ENCODE measurements around the gene SLC25A12. TPM values are rescaled to one million over a fixed set of nuclear protein-coding genes. Genes with fewer than 3 reads are reported as not detected.
"Not testable (repeated sequence)": the region's sequence is repeated elsewhere in the genome, so short reads cannot be mapped to it uniquely, and the experiment has no call there.

The SLC25A12 gene
- total RNA-seq, 1 experiment from 2014 or later, result 17.7 TPM

DNA sequence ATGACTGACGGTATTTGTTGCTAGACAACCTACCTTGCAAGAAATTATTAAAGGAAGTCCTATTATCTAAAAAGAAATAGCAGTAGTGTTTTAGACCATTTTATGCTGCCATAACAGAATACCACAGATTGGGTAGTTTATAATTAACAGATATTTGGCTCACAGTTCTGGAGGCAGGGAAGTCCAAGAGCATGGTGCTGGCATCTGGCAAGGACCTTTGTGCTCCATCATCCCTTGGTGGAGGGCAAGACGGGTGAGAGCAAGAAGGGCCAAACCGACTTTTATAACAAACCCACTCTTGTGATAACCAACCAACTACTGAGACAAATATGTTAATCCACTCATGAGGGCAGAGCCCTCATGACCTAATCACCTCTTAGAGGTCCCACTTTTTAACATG is 115.5 kb downstream of the SLC25A12 start:
- H3K4me3 ChIP-seq (ENCODE audit: low read depth, low read length, poor library complexity, severe bottlenecking), result no peak overlapping the region
- CTCF ChIA-PET, result no interaction called here
- POLR2A ChIA-PET (ENCODE audit: low non-redundant PET), result no interaction called here
- no peak for TF ChIP-seq EZH2 (IDR thresholded peaks at IDR 0.05; ENCODE audit: borderline replicate concordance, low read depth, low read length, poor library complexity, severe bottlenecking)
- TF ChIP-seq, protein P1, sequence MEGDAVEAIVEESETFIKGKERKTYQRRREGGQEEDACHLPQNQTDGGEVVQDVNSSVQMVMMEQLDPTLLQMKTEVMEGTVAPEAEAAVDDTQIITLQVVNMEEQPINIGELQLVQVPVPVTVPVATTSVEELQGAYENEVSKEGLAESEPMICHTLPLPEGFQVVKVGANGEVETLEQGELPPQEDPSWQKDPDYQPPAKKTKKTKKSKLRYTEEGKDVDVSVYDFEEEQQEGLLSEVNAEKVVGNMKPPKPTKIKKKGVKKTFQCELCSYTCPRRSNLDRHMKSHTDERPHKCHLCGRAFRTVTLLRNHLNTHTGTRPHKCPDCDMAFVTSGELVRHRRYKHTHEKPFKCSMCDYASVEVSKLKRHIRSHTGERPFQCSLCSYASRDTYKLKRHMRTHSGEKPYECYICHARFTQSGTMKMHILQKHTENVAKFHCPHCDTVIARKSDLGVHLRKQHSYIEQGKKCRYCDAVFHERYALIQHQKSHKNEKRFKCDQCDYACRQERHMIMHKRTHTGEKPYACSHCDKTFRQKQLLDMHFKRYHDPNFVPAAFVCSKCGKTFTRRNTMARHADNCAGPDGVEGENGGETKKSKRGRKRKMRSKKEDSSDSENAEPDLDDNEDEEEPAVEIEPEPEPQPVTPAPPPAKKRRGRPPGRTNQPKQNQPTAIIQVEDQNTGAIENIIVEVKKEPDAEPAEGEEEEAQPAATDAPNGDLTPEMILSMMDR (conservative IDR thresholded peaks at IDR 0.05; ENCODE audit: low read depth, low read length), result no peak
- BruUV-seq (replicated peaks), result no TSS peak
- no peaks in the 10 kb centered on the region for H3K36me3 ChIP-seq (ENCODE audit: insufficient read depth, low read length, poor library complexity, severe bottlenecking)
- peaks cover 8% of the 10 kb centered on the region for H3K9me3 ChIP-seq (ENCODE audit: low read depth, low read length, poor library complexity, severe bottlenecking)
- no peaks in the 10 kb centered on the region for H3K4me1 ChIP-seq (ENCODE audit: insufficient read depth, low read length, poor library complexity, severe bottlenecking)
- no peaks in the 10 kb centered on the region for H3K27me3 ChIP-seq (replicated peaks; ENCODE audit: insufficient read depth, low read depth, low read length, poor library complexity)
- no peak overlapping the region for H3K27ac ChIP-seq (ENCODE audit: low read depth, low read length, poor library complexity, severe bottlenecking)
- no peak for DNase-seq (ENCODE audit: low spot score)
- intact Hi-C loops (cut with micrococcal nuclease; ENCODE audit: unreplicated experiment), result no loop called here

DNA sequence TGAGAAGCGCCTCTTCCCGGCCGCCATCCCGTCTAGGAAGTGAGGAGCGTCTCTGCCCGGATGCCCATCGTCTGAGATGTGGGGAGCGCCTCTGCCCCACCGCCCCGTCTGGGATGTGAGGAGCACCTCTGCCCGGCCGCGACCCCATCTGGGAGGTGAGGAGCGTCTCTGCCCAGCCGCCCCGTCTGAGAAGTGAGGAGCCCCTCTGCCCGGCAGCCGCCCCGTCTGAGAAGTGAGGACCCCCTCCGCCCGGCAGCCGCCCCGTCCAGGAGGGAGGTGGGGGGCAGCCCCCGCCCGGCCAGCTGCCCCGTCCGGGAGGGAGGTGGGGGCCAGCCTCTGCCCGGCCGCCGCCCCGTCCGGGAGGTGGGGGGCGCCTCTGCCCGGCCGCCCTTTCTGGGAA is 119.5 kb downstream of the SLC25A12 start:
- CTCF ChIA-PET; H3K27me3 ChIP-seq (replicated peaks; ENCODE audit: insufficient read depth, low read depth, low read length, poor library complexity); intact Hi-C loops (cut with micrococcal nuclease; ENCODE audit: unreplicated experiment); DNase-seq (ENCODE audit: low spot score); H3K4me3 ChIP-seq (ENCODE audit: low read depth, low read length, poor library complexity, severe bottlenecking); H3K4me1 ChIP-seq (ENCODE audit: insufficient read depth, low read length, poor library complexity, severe bottlenecking); H3K27ac ChIP-seq (ENCODE audit: low read depth, low read length, poor library complexity, severe bottlenecking); POLR2A ChIA-PET (ENCODE audit: low non-redundant PET); H3K36me3 ChIP-seq (ENCODE audit: insufficient read depth, low read length, poor library complexity, severe bottlenecking); BruUV-seq (replicated peaks): not testable (repeated sequence)
- H3K9me3 ChIP-seq (ENCODE audit: low read depth, low read length, poor library complexity, severe bottlenecking), result peaks cover 16% of the 10 kb centered on the region

DNA sequence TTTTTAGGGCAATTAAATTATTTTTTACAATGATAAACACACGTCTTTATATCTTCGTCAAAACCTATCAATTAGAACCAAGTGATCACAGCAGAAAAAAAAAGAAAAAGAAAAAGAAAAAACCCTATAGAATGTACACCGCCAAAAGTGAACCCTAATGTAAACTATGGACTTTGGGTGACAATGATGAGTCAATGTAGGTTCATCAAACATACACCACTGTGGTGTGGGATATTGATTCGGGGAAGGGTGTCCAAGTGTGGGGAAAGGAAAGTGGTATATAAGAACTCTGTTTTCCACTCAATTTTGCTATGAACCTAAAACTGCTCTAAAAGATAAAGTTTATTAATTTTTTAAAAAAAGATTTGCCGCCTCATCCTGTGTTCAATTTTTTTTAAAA is 121.7 kb downstream of the SLC25A12 start:
- DNase-seq (ENCODE audit: low spot score), result no peak
- H3K9me3 ChIP-seq (ENCODE audit: low read depth, low read length, poor library complexity, severe bottlenecking), result peaks cover 8% of the 10 kb centered on the region
- no peak for TF ChIP-seq EZH2 (IDR thresholded peaks at IDR 0.05; ENCODE audit: borderline replicate concordance, low read depth, low read length, poor library complexity, severe bottlenecking)
- TF ChIP-seq, protein P1 (conservative IDR thresholded peaks at IDR 0.05; ENCODE audit: low read depth, low read length), result no peak
- H3K4me1 ChIP-seq (ENCODE audit: insufficient read depth, low read length, poor library complexity, severe bottlenecking), result no peaks in the 10 kb centered on the region
- ChIA-PET POLR2A (ENCODE audit: low non-redundant PET) (no interaction called here), CTCF (interaction anchor here (0.6 kb wide), 1 partner anchor 805 kb away, joined by 5 read pairs; no protein-coding TSS in a partner anchor)
- no peak overlapping the region for H3K4me3 ChIP-seq (ENCODE audit: low read depth, low read length, poor library complexity, severe bottlenecking)
- H3K27me3 ChIP-seq (replicated peaks; ENCODE audit: insufficient read depth, low read depth, low read length, poor library complexity), result no peaks in the 10 kb centered on the region
- intact Hi-C loops (cut with micrococcal nuclease; ENCODE audit: unreplicated experiment), result no loop called here
- no peak overlapping the region for H3K27ac ChIP-seq (ENCODE audit: low read depth, low read length, poor library complexity, severe bottlenecking)
- no TSS peak for BruUV-seq (replicated peaks)
- no peaks in the 10 kb centered on the region for H3K36me3 ChIP-seq (ENCODE audit: insufficient read depth, low read length, poor library complexity, severe bottlenecking)

DNA sequence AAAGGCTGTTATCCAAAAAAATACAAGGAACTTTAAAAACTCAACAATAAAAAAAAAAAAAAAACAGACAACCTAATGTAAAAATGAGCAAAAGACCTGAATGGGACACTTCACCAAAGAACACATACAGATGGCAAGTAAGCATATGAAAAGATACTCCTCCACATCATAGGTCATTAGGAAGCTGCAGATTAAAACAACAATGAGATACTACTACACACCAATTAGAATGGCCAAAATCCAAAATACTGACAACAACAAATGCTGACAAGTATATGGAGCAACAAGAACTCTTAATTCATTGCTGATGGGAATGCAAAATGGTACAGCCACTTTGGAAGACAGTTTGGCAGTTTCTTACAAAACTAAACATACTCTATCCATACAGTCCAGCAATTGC is 122.6 kb downstream of the SLC25A12 start:
- BruUV-seq (replicated peaks), result no TSS peak

More for the DNA sequence above, 122.6 kb downstream of the SLC25A12 start:
- H3K4me1 ChIP-seq (ENCODE audit: insufficient read depth, low read length, poor library complexity, severe bottlenecking), result no peaks in the 10 kb centered on the region
- H3K36me3 ChIP-seq (ENCODE audit: insufficient read depth, low read length, poor library complexity, severe bottlenecking), result no peaks in the 10 kb centered on the region
- CTCF ChIA-PET, result no interaction called here
- H3K4me3 ChIP-seq (ENCODE audit: low read depth, low read length, poor library complexity, severe bottlenecking), result no peak overlapping the region
- POLR2A ChIA-PET (ENCODE audit: low non-redundant PET), result no interaction called here
- no peak for DNase-seq (ENCODE audit: low spot score)
- TF ChIP-seq, protein P1 (conservative IDR thresholded peaks at IDR 0.05; ENCODE audit: low read depth, low read length), result no peak
- no peak for TF ChIP-seq EZH2 (IDR thresholded peaks at IDR 0.05; ENCODE audit: borderline replicate concordance, low read depth, low read length, poor library complexity, severe bottlenecking)
- H3K9me3 ChIP-seq (ENCODE audit: low read depth, low read length, poor library complexity, severe bottlenecking), result peaks cover 8% of the 10 kb centered on the region
- intact Hi-C loops (cut with micrococcal nuclease; ENCODE audit: unreplicated experiment), result no loop called here
- no peaks in the 10 kb centered on the region for H3K27me3 ChIP-seq (replicated peaks; ENCODE audit: insufficient read depth, low read depth, low read length, poor library complexity)
- H3K27ac ChIP-seq (ENCODE audit: low read depth, low read length, poor library complexity, severe bottlenecking), result no peak overlapping the region
